Calu3 (cell line): ENCODE results near the gene SYNGR2. TPM values are rescaled to one million over a fixed set of nuclear protein-coding genes. Genes with fewer than 3 reads are reported as not detected.

Experiments
- BruUV-seq: library from RNA; stranded (reverse); fragments of 400-500 nt; replicated peaks from 2 replicates; lab custom pipeline; 2021; lab: Mats Ljungman, UMichigan
- CTCF ChIA-PET: fragments of 300-600 bp; sonication (Branson Sonifier 250); formaldehyde crosslinking; loops from one replicate; lab custom pipeline; 2022; ENCODE audit warnings: antibody characterized with exemption; lab: Charles Lee
- DNase-seq: peaks from one replicate; pipeline ENCODE4 v3.0.0; 2022
- H3K27ac Mint-ChIP-seq: one replicate; pipeline ENCODE4 v1.8.0; 2022; ENCODE audit warnings: mixed read lengths; ENCODE audit not compliant: unreplicated experiment
- H3K27me3 Mint-ChIP-seq: one replicate; pipeline ENCODE4 v1.8.0; 2022; ENCODE audit warnings: mixed read lengths; ENCODE audit not compliant: unreplicated experiment
- H3K36me3 Mint-ChIP-seq: one replicate; pipeline ENCODE4 v1.8.0; 2022; ENCODE audit warnings: mild to moderate bottlenecking, moderate library complexity, mixed read lengths; ENCODE audit not compliant: insufficient read depth, unreplicated experiment
- H3K4me1 Mint-ChIP-seq: one replicate; pipeline ENCODE4 v1.8.0; 2022; ENCODE audit warnings: mild to moderate bottlenecking, low read depth, mixed read lengths; ENCODE audit not compliant: unreplicated experiment
- H3K4me3 Mint-ChIP-seq: one replicate; pipeline ENCODE4 v1.8.0; 2022; ENCODE audit warnings: mild to moderate bottlenecking, low read depth, moderate library complexity, mixed read lengths; ENCODE audit not compliant: unreplicated experiment
- H3K9me3 Mint-ChIP-seq: one replicate; pipeline ENCODE4 v1.8.0; 2022; ENCODE audit warnings: low read depth, mixed read lengths; ENCODE audit not compliant: unreplicated experiment
- intact Hi-C: fragments of 100-400 bp; cut with micrococcal nuclease; formaldehyde crosslinking; loops from one replicate; pipeline ENCODE4 v1.10.0; 2022; ENCODE audit not compliant: unreplicated experiment
- total RNA-seq: library from RNA; stranded (reverse); gene quantifications from 2 replicates; pipeline ENCODE4 v1.2.3, GENCODE V29; 2022
- TF ChIP-seq, protein P1 (sequence below): fragments of 200-600 bp; IDR thresholded peaks from one replicate; pipeline ENCODE4 v1.8.0; 2022; ENCODE audit warnings: antibody characterized with exemption; ENCODE audit not compliant: unreplicated experiment

SYNGR2 gene
- total RNA-seq, 1 experiment from 2014 or later = 204 TPM

DNA sequence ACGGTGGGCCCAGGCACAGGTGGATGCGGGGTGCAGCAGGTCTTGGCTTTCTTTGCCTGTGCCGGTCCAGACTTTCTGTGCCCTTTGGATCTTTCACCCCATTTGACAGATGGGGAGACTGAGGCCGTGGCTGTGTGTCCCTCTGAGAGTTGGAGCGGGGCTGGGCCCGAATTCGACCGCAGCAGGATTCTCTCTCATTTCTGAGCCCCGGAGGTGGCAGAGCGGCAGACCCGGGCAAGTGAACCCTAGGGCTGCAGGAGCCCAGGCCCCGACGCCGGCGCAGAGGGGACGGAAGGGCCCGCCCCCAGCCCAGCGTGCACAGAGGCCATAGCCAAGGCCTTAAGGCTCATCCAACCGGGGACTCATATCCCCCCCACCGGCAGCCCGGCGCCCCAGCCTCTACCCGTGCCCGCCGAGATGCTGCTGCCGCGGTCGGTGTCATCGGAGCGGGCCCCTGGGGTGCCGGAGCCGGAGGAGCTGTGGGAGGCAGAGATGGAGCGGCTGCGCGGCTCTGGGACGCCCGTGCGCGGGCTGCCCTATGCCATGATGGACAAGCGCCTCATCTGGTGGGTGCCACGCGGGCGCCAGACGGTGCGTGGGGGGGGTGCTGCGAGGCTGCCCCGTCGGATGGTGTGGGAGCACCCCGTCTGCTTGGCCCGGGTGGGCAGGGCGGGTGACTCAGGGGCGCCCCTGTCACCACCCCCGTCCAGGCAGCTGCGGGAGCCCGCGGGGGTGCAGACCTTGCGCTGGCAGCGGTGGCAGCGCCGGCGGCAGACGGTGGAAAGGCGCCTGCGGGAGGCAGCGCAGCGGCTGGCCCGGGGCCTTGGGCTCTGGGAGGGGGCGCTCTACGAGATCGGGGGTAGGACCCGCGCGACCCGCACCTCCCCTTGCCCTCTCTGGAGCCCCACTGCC lies 37.0 kb upstream of the SYNGR2 start:
- BruUV-seq = no TSS peak
- H3K4me3 Mint-ChIP-seq = peak overlapping the region; percentile 68
- H3K27me3 Mint-ChIP-seq = no peaks in the 10 kb centered on the region
- CTCF ChIA-PET = interaction anchor here (0.7 to 1.3 kb wide), 3 partner anchors 13 to 51 kb away, joined by 3 read pairs; partner anchors contain the start of gene SYNGR2
- H3K4me1 Mint-ChIP-seq = peaks cover 44% of the 10 kb centered on the region
- H3K27ac Mint-ChIP-seq = no peak overlapping the region
- no peak for DNase-seq
- peaks cover 51% of the 10 kb centered on the region for H3K36me3 Mint-ChIP-seq
- intact Hi-C loops = no loop called here
- H3K9me3 Mint-ChIP-seq = no peaks in the 10 kb centered on the region
- TF ChIP-seq, protein P1, sequence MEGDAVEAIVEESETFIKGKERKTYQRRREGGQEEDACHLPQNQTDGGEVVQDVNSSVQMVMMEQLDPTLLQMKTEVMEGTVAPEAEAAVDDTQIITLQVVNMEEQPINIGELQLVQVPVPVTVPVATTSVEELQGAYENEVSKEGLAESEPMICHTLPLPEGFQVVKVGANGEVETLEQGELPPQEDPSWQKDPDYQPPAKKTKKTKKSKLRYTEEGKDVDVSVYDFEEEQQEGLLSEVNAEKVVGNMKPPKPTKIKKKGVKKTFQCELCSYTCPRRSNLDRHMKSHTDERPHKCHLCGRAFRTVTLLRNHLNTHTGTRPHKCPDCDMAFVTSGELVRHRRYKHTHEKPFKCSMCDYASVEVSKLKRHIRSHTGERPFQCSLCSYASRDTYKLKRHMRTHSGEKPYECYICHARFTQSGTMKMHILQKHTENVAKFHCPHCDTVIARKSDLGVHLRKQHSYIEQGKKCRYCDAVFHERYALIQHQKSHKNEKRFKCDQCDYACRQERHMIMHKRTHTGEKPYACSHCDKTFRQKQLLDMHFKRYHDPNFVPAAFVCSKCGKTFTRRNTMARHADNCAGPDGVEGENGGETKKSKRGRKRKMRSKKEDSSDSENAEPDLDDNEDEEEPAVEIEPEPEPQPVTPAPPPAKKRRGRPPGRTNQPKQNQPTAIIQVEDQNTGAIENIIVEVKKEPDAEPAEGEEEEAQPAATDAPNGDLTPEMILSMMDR = no peak

GRCh38 chr17:78132084-78132676 lies 36.2 kb upstream of the SYNGR2 start:
- BruUV-seq = no TSS peak
- intact Hi-C loops = no loop called here
- CTCF ChIA-PET = interaction anchor here (0.7 to 1.3 kb wide), 3 partner anchors 13 to 50 kb away, joined by 3 read pairs; partner anchors contain the start of gene SYNGR2
- Mint-ChIP-seq H3K9me3 (no peaks in the 10 kb centered on the region), H3K4me1 (peaks cover 44% of the 10 kb centered on the region), H3K27me3 (no peaks in the 10 kb centered on the region), H3K4me3 (peak overlapping the region; percentile 68), H3K27ac (no peak overlapping the region), H3K36me3 (peaks cover 44% of the 10 kb centered on the region)
- DNase-seq = peak; percentile 72
- TF ChIP-seq, protein P1 = no peak

DNA sequence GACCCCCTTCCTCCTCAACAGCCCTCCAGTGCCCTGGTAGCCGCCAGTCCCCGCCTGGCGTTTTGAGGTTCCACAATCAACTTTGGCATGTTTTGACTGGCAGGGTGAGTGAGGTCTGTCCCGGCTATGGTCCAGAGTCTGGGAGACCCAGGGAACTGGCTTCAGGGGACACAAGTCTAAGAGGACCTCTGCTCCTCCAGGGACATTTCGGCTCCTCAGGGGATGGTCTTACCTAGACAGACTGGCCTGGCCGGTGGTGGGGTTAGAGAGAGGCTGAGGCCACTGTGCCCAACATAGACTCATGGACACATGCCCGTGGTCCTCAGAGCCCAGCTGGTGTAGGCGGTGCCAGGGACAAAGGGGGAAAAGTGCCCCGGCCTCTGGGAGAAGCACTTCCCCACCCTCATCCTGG lies 35.6 kb upstream of the SYNGR2 start:
- no TSS peak for BruUV-seq
- intact Hi-C loops = no loop called here
- no peaks in the 10 kb centered on the region for H3K27me3 Mint-ChIP-seq
- H3K27ac Mint-ChIP-seq = no peak overlapping the region
- TF ChIP-seq, protein P1 = no peak
- CTCF ChIA-PET = interaction anchor here (1.0 to 1.3 kb wide), 2 partner anchors 12 to 36 kb away, joined by 3 read pairs; partner anchors contain the start of gene SYNGR2
- peak overlapping the region; percentile 68 for H3K4me3 Mint-ChIP-seq
- peaks cover 38% of the 10 kb centered on the region for H3K36me3 Mint-ChIP-seq
- H3K9me3 Mint-ChIP-seq = no peaks in the 10 kb centered on the region
- DNase-seq = no peak
- peaks cover 50% of the 10 kb centered on the region for H3K4me1 Mint-ChIP-seq

- no peak for DNase-seq
- TF ChIP-seq, protein P1 = no peak
- Mint-ChIP-seq H3K27ac (no peak overlapping the region), H3K27me3 (no peaks in the 10 kb centered on the region), H3K36me3 (peaks cover 32% of the 10 kb centered on the region), H3K4me1 (peaks cover 51% of the 10 kb centered on the region), H3K9me3 (no peaks in the 10 kb centered on the region), H3K4me3 (no peak overlapping the region)
- BruUV-seq = no TSS peak
- CTCF ChIA-PET = no interaction called here
- intact Hi-C loops = no loop called here
These were observed 35.0 kb upstream of the SYNGR2 start for GRCh38 chr17:78133179-78133951.
